ENCODE measurements around the gene TTLL9. TPM values are rescaled to one million over a fixed set of nuclear protein-coding genes. Genes with fewer than 3 reads are reported as not detected.
A peak's percentile ranks its signal among the peaks of the same experiment; 100 is the strongest.

The TTLL9 gene
- polyA plus RNA-seq, 1 donor from 2014 or later = 8.0 TPM

GRCh38 chr20:31949877-31950646 lies 79.6 kb downstream of the TTLL9 start:
- Histone ChIP-seq H3K79me2 (replicated peaks; ENCODE audit: insufficient read depth, low read length) (peaks cover 23% of the 10 kb centered on the region), H3K27ac (ENCODE audit: low read length) (no peak overlapping the region), H3K4me2 (ENCODE audit: low read length) (peak overlapping the region; percentile 76), H4K20me1 (ENCODE audit: insufficient read depth) (no peaks in the 10 kb centered on the region), H2AFZ (ENCODE audit: low read depth, low read length) (no peak overlapping the region), H3F3A (ENCODE audit: insufficient read depth, low read length, poor library complexity, severe bottlenecking) (no peaks in the 10 kb centered on the region), H3K9ac (ENCODE audit: low read length) (peak overlapping the region; percentile 81), H3K9me2 (ENCODE audit: insufficient read depth, low read length) (no peaks in the 10 kb centered on the region), H3K9me3 (ENCODE audit: low read length) (no peaks in the 10 kb centered on the region), H3K4me3 (ENCODE audit: low read length) (peak overlapping the region; percentile 71), H3K27me3 (ENCODE audit: insufficient read depth, low read depth, low read length) (no peaks in the 10 kb centered on the region), H3K36me3 (ENCODE audit: insufficient read depth, low read length) (peaks cover 15% of the 10 kb centered on the region)
- no peak for TF ChIP-seq RAD21 (conservative IDR thresholded peaks at IDR 0.05)
- no peak for TF ChIP-seq CTCF (IDR thresholded peaks at IDR 0.05; ENCODE audit: poor library complexity, severe bottlenecking)
- TF ChIP-seq SMC3 (conservative IDR thresholded peaks at IDR 0.05; ENCODE audit: poor library complexity) = no peak
- no peak for TF ChIP-seq REST (IDR thresholded peaks at IDR 0.05; ENCODE audit: borderline replicate concordance)
- TF ChIP-seq EP300 (conservative IDR thresholded peaks at IDR 0.05; ENCODE audit: poor library complexity, severe bottlenecking) = no peak
- TF ChIP-seq EZH2 (IDR thresholded peaks at IDR 0.05; ENCODE audit: borderline replicate concordance, insufficient read depth, low read length, poor library complexity, severe bottlenecking) = no peak
- no peak for TF ChIP-seq MXI1 (conservative IDR thresholded peaks at IDR 0.05; ENCODE audit: poor library complexity, severe bottlenecking)
- no peak for TF ChIP-seq POLR2AphosphoS5 (IDR thresholded peaks at IDR 0.05)
- no peak for TF ChIP-seq TAF1 (IDR thresholded peaks at IDR 0.05; ENCODE audit: low read depth)

- H3K9me2 ChIP-seq (ENCODE audit: insufficient read depth, low read length) = no peaks in the 10 kb centered on the region
- no peaks in the 10 kb centered on the region for H3F3A ChIP-seq (ENCODE audit: insufficient read depth, low read length, poor library complexity, severe bottlenecking)
- peak overlapping the region; percentile 67 for H2AFZ ChIP-seq (ENCODE audit: low read depth, low read length)
- peak overlapping the region; percentile 71 for H3K4me3 ChIP-seq (ENCODE audit: low read length)
- peaks cover 23% of the 10 kb centered on the region for H3K79me2 ChIP-seq (replicated peaks; ENCODE audit: insufficient read depth, low read length)
- H3K27ac ChIP-seq (ENCODE audit: low read length) = peak overlapping the region; percentile 69
- H3K9ac ChIP-seq (ENCODE audit: low read length) = peak overlapping the region; percentile 81
- H3K9me3 ChIP-seq (ENCODE audit: low read length) = no peaks in the 10 kb centered on the region
- peak overlapping the region; percentile 76 for H3K4me2 ChIP-seq (ENCODE audit: low read length)
- no peaks in the 10 kb centered on the region for H4K20me1 ChIP-seq (ENCODE audit: insufficient read depth)
- no peaks in the 10 kb centered on the region for H3K27me3 ChIP-seq (ENCODE audit: insufficient read depth, low read depth, low read length)
- TF ChIP-seq SMC3 (conservative IDR thresholded peaks at IDR 0.05; ENCODE audit: poor library complexity) = no peak
- TF ChIP-seq POLR2AphosphoS5 (IDR thresholded peaks at IDR 0.05) = no peak
- no peak for TF ChIP-seq REST (IDR thresholded peaks at IDR 0.05; ENCODE audit: borderline replicate concordance)
- TF ChIP-seq RAD21 (conservative IDR thresholded peaks at IDR 0.05) = no peak
- no peak for TF ChIP-seq CTCF (IDR thresholded peaks at IDR 0.05; ENCODE audit: poor library complexity, severe bottlenecking)
- no peak for TF ChIP-seq MXI1 (conservative IDR thresholded peaks at IDR 0.05; ENCODE audit: poor library complexity, severe bottlenecking)
- TF ChIP-seq TAF1 (IDR thresholded peaks at IDR 0.05; ENCODE audit: low read depth) = no peak
- TF ChIP-seq EP300 (conservative IDR thresholded peaks at IDR 0.05; ENCODE audit: poor library complexity, severe bottlenecking) = no peak
- no peak for TF ChIP-seq EZH2 (IDR thresholded peaks at IDR 0.05; ENCODE audit: borderline replicate concordance, insufficient read depth, low read length, poor library complexity, severe bottlenecking)
- peaks cover 15% of the 10 kb centered on the region for H3K36me3 ChIP-seq (ENCODE audit: insufficient read depth, low read length)
Observed at GRCh38 chr20:31951203-31951529, 80.7 kb downstream of the TTLL9 start.

Measured in neural cell (in vitro differentiated cells).